ENCODE measurements around the gene CYB561A3.

DNA sequence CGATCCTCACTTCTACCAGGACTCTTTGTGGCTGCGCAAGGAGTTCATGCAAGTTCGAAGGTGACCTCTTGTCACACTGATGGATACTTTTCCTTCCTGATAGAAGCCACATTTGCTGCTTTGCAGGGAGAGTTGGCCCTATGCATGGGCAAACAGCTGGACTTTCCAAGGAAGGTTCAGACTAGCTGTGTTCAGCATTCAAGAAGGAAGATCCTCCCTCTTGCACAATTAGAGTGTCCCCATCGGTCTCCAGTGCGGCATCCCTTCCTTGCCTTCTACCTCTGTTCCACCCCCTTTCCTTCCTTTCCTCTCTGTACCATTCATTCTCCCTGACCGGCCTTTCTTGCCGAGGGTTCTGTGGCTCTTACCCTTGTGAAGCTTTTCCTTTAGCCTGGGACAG lies 7.0 kb upstream of the CYB561A3 start:
- TF ChIP-seq, protein P1, sequence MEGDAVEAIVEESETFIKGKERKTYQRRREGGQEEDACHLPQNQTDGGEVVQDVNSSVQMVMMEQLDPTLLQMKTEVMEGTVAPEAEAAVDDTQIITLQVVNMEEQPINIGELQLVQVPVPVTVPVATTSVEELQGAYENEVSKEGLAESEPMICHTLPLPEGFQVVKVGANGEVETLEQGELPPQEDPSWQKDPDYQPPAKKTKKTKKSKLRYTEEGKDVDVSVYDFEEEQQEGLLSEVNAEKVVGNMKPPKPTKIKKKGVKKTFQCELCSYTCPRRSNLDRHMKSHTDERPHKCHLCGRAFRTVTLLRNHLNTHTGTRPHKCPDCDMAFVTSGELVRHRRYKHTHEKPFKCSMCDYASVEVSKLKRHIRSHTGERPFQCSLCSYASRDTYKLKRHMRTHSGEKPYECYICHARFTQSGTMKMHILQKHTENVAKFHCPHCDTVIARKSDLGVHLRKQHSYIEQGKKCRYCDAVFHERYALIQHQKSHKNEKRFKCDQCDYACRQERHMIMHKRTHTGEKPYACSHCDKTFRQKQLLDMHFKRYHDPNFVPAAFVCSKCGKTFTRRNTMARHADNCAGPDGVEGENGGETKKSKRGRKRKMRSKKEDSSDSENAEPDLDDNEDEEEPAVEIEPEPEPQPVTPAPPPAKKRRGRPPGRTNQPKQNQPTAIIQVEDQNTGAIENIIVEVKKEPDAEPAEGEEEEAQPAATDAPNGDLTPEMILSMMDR (IDR thresholded peaks at IDR 0.05; ENCODE audit: insufficient read depth, low read depth, low read length) = no peak
- no peak for TF ChIP-seq EZH2 (IDR thresholded peaks at IDR 0.05; ENCODE audit: insufficient read depth, low read length)

Data from astrocyte (in vitro differentiated cells and primary cell).